Fibroblast of lung (primary cell): ENCODE data around the gene GRPEL2. TPM values are rescaled to one million over a fixed set of nuclear protein-coding genes. Genes with fewer than 3 reads are reported as not detected.

Source experiments
- DNase-seq, 2 donors: peaks; one replicate each; pipeline versions ENCODE4 v3.0.0 to v3.0.0-alpha.2; 2010; ENCODE audit warnings: low read depth in 2 of 2
- H2AFZ ChIP-seq: 2 replicates; pipeline ENCODE4 v1.5.1; 2012; ENCODE audit warnings: low read length, control low read depth, inconsistent platforms
- H3K27ac ChIP-seq: 2 replicates; pipeline ENCODE4 v1.5.1; 2011; ENCODE audit warnings: low read length, control low read depth; ENCODE audit not compliant: insufficient read depth
- H3K27me3 ChIP-seq: 2 replicates; pipeline ENCODE4 v1.5.1; 2011; ENCODE audit warnings: mild to moderate bottlenecking, low read length; ENCODE audit not compliant: control insufficient read depth, insufficient read depth
- H3K36me3 ChIP-seq: 2 replicates; pipeline ENCODE4 v1.5.1; 2011; ENCODE audit warnings: low read length; ENCODE audit not compliant: control insufficient read depth, insufficient read depth
- H3K4me1 ChIP-seq: 2 replicates; pipeline ENCODE4 v1.5.1; 2011; ENCODE audit warnings: low read length; ENCODE audit not compliant: control insufficient read depth, insufficient read depth; ENCODE audit errors: extremely low read depth
- H3K4me2 ChIP-seq: 2 replicates; pipeline ENCODE4 v1.5.1; 2011; ENCODE audit warnings: low read length, control low read depth; ENCODE audit not compliant: insufficient read depth; ENCODE audit errors: extremely low read depth
- H3K4me3 ChIP-seq, 4 experiments: fragments of 200-600 bp in 1 of 4; sonication (generic) in 1 of 4; replicated peaks in 1 of 4; 2 replicates each; pipeline ENCODE4 v1.5.1; 2011 to 2016; ENCODE audit warnings: low read length in 4 of 4, low read depth in 3 of 4, mild to moderate bottlenecking in 3 of 4, control low read depth in 2 of 4, inconsistent platforms in 1 of 4, mixed read lengths in 1 of 4; ENCODE audit not compliant: insufficient read depth in 1 of 4; ENCODE audit errors: control extremely low read depth in 1 of 4
- H3K79me2 ChIP-seq: 2 replicates; pipeline ENCODE4 v1.5.1; 2012; ENCODE audit warnings: mild to moderate bottlenecking, low read length, inconsistent platforms; ENCODE audit not compliant: control insufficient read depth, insufficient read depth
- H3K9ac ChIP-seq: 2 replicates; pipeline ENCODE4 v1.5.1; 2011; ENCODE audit warnings: mild to moderate bottlenecking, low read length, control low read depth; ENCODE audit not compliant: insufficient read depth
- H3K9me3 ChIP-seq: 2 replicates; pipeline ENCODE4 v1.5.1; 2012; ENCODE audit warnings: low read depth, low read length; ENCODE audit not compliant: control insufficient read depth, insufficient read depth
- H4K20me1 ChIP-seq: 2 replicates; pipeline ENCODE4 v1.5.1; 2011; ENCODE audit warnings: low read length; ENCODE audit not compliant: control insufficient read depth, insufficient read depth; ENCODE audit errors: extremely low read depth
- EZH2 ChIP-seq: IDR thresholded peaks from 2 replicates; pipeline ENCODE4 v1.5.1; 2012; ENCODE audit warnings: low read length, control low read depth, mild to moderate bottlenecking; ENCODE audit errors: missing control alignments
- polyA plus RNA-seq, 2 donors: library from polyadenylated mRNA; depleted of rRNA in 1 of 2; stranded (reverse) in 1 of 2; unstranded in 1 of 2; fragments of >200 nt; gene quantifications; 2 replicates each; pipeline ENCODE4 v1.2.1, GENCODE V29; 2011 to 2012; ENCODE audit warnings: missing spikeins in 1 of 2
- total RNA-seq: library from RNA; depleted of rRNA; stranded (reverse); fragments of >200 nt; gene quantifications from 2 replicates; pipeline ENCODE4 v1.2.1, GENCODE V29; 2014
- TF ChIP-seq, protein P1 (sequence below), 2 donors: IDR thresholded peaks in 1 of 2; conservative IDR thresholded peaks in 1 of 2; 1 replicate in 1 of 2; 2 replicates in 1 of 2; pipeline ENCODE4 v1.5.1; 2011 to 2012; ENCODE audit warnings: low read length in 2 of 2, control low read depth in 1 of 2, inconsistent platforms in 1 of 2, low read depth in 1 of 2, mild to moderate bottlenecking in 1 of 2

The GRPEL2 gene
- total and polyA plus RNA-seq, 2 donors (not counting 1 experiment from before 2014, with no cell fraction given), result 15.3 to 29.6 TPM

DNA sequence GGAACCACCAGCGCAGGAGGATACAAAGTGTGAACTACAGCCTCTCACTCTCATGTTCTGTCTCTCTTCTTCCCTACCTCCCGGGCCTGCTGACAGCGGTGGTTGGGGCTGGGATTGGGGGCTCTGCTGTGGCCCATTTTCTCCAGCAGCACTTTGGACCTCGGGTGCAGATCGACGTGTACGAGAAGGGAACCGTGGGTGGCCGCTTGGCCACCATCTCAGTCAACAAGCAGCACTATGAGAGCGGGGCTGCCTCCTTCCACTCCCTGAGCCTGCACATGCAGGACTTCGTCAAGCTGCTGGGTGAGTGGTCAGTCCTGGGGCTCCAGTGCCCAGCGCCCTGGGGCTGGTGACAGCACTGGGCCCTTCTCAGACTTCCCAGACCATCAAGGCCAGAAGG, 17.2 kb downstream of the GRPEL2 start:
- no peaks in the 10 kb centered on the region for H4K20me1 ChIP-seq
- H3K9me3 ChIP-seq, result no peaks in the 10 kb centered on the region
- H3K4me2 ChIP-seq, result no peak overlapping the region
- no peak overlapping the region for H3K27ac ChIP-seq
- no peaks in the 10 kb centered on the region for H3K27me3 ChIP-seq
- H3K4me1 ChIP-seq, result peaks cover 6% of the 10 kb centered on the region
- no peak overlapping the region for H2AFZ ChIP-seq
- DNase-seq, result no peak
- H3K4me3 ChIP-seq, result no peak overlapping the region
- no peak overlapping the region for H3K9ac ChIP-seq
- H3K79me2 ChIP-seq, result no peaks in the 10 kb centered on the region
- no peaks in the 10 kb centered on the region for H3K36me3 ChIP-seq
- TF ChIP-seq EZH2, result no peak
- TF ChIP-seq, protein P1, sequence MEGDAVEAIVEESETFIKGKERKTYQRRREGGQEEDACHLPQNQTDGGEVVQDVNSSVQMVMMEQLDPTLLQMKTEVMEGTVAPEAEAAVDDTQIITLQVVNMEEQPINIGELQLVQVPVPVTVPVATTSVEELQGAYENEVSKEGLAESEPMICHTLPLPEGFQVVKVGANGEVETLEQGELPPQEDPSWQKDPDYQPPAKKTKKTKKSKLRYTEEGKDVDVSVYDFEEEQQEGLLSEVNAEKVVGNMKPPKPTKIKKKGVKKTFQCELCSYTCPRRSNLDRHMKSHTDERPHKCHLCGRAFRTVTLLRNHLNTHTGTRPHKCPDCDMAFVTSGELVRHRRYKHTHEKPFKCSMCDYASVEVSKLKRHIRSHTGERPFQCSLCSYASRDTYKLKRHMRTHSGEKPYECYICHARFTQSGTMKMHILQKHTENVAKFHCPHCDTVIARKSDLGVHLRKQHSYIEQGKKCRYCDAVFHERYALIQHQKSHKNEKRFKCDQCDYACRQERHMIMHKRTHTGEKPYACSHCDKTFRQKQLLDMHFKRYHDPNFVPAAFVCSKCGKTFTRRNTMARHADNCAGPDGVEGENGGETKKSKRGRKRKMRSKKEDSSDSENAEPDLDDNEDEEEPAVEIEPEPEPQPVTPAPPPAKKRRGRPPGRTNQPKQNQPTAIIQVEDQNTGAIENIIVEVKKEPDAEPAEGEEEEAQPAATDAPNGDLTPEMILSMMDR (conservative IDR thresholded peaks at IDR 0.05 in 1 of 2, IDR thresholded peaks at IDR 0.05 in 1 of 2; ENCODE audit: low read depth in 1 of 2, low read length in 2 of 2), result no peak

DNA sequence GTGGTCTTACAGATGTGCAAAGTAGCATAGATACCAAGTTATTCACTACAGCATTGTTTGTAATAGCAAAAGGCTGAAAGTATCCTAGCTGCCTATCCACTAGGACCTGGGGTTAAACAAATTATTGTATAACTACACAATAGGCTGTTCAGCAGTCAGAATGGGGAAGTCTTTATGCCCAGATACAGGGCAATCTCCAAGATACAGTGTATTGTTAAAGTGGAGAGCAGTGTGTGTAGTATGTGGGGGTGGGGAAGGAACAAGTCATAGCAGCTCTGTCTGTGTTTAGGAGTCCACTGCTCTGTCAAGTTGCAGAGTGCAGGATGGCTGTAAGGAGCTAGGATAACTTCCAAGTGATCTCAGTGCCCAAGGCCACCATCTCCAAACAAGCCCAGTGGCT, 18.1 kb downstream of the GRPEL2 start:
- Histone ChIP-seq H3K9me3 (no peaks in the 10 kb centered on the region), H3K4me2 (no peak overlapping the region), H3K36me3 (no peaks in the 10 kb centered on the region), H4K20me1 (no peaks in the 10 kb centered on the region), H2AFZ (no peak overlapping the region), H3K27ac (no peak overlapping the region), H3K4me3 (no peak overlapping the region), H3K4me1 (peaks cover 6% of the 10 kb centered on the region), H3K79me2 (no peaks in the 10 kb centered on the region), H3K27me3 (no peaks in the 10 kb centered on the region), H3K9ac (no peak overlapping the region)
- TF ChIP-seq EZH2, result no peak
- TF ChIP-seq, protein P1 (conservative IDR thresholded peaks at IDR 0.05 in 1 of 2, IDR thresholded peaks at IDR 0.05 in 1 of 2; ENCODE audit: low read depth in 1 of 2, low read length in 2 of 2), result no peak
- no peak for DNase-seq

DNA sequence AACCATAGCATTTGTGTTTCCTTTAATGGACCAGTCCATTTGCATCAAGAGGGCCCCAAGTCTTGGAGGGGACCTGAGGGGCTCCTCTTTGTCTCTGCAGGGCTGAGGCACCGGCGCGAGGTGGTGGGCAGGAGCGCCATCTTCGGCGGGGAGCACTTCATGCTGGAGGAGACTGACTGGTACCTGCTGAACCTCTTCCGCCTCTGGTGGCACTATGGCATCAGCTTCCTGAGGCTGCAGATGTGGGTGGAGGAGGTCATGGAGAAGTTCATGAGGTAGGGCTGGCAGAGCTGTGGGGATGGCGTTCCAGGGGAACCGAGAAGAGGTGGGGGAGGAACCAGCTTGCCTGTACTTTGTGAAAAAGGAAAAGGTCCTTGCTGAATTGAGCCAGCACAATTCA, 18.6 kb downstream of the GRPEL2 start:
- H3K27ac ChIP-seq, result no peak overlapping the region
- no peak overlapping the region for H3K4me2 ChIP-seq
- H3K9ac ChIP-seq, result no peak overlapping the region
- H4K20me1 ChIP-seq, result no peaks in the 10 kb centered on the region
- no peaks in the 10 kb centered on the region for H3K36me3 ChIP-seq
- peaks cover 2% of the 10 kb centered on the region for H3K4me1 ChIP-seq
- DNase-seq, result no peak
- no peaks in the 10 kb centered on the region for H3K79me2 ChIP-seq
- no peaks in the 10 kb centered on the region for H3K9me3 ChIP-seq
- H3K4me3 ChIP-seq, result no peak overlapping the region
- TF ChIP-seq, protein P1 (conservative IDR thresholded peaks at IDR 0.05 in 1 of 2, IDR thresholded peaks at IDR 0.05 in 1 of 2; ENCODE audit: low read depth in 1 of 2, low read length in 2 of 2), result no peak
- TF ChIP-seq EZH2, result no peak
- H2AFZ ChIP-seq, result no peak overlapping the region
- no peaks in the 10 kb centered on the region for H3K27me3 ChIP-seq
